HepG2 (cell line): Measurements from ENCODE around the gene TMEM121. TPM values are rescaled to one million over a fixed set of nuclear protein-coding genes. Genes with fewer than 3 reads are reported as not detected.
A peak's percentile ranks its signal among the peaks of the same experiment; 100 is the strongest.

Experiments
- ATAC-seq: fragments of 200-7000 bp; cut with Tn5 transposase; 3 replicates; pipeline ENCODE4 v1.9.1; 2020; ENCODE audit warnings: mild to moderate bottlenecking, moderate library complexity
- Bru-seq: library from RNA; stranded (reverse); fragments of 400-500 nt; gene quantifications from one replicate; lab custom pipeline; 2021; lab: Mats Ljungman, UMichigan
- BruChase-seq, 2 experiments: library from RNA; stranded (reverse); fragments of 400-500 nt; gene quantifications; one replicate each; lab custom pipeline; 2021; lab: Mats Ljungman, UMichigan
- BruUV-seq: library from RNA; stranded (reverse); fragments of 400-500 nt; replicated peaks from 2 replicates; lab custom pipeline; 2021; lab: Mats Ljungman, UMichigan
- CTCF ChIA-PET: fragments of 300-600 bp; formaldehyde crosslinking; extraction: SDS; loops from one replicate; lab custom pipeline; 2021; ENCODE audit warnings: low total read pairs, inconsistent platforms, low intra/inter-chr PET ratio; lab: Yijun Ruan, JAX
- POLR2A ChIA-PET: fragments of 350-600 bp; sonication (Branson Sonifier 250); formaldehyde crosslinking; loops from one replicate; lab custom pipeline; 2020; ENCODE audit warnings: antibody characterized with exemption, inconsistent platforms; lab: Yijun Ruan, JAX
- DNase-seq: peaks from one replicate; pipeline ENCODE4 v3.0.0-alpha.2; 2015; ENCODE audit warnings: low spot score
- FAIRE-seq: peaks from 3 replicates; lab custom pipeline; 2011; peaks lifted over from hg19 to GRCh38; lab: Jason Lieb, UNC
- H2AFZ ChIP-seq: one replicate; pipeline ENCODE4 v1.6.1; 2011; ENCODE audit warnings: low read length, inconsistent platforms
- H3K27ac ChIP-seq: fragments of 300-600 bp; 3 replicates; pipeline ENCODE4 v1.8.0; 2011; ENCODE audit warnings: mixed run types, mild to moderate bottlenecking, mixed read lengths, low read length, inconsistent platforms; ENCODE audit not compliant: insufficient read depth; ENCODE audit errors: extremely low read length
- H3K27me3 ChIP-seq, 2 experiments: fragments of 200-600 bp in 1 of 2; 2 replicates in 1 of 2; 3 replicates in 1 of 2; pipeline versions ENCODE4 v1.6.0 to v1.8.0; 2011; ENCODE audit warnings: low read length in 2 of 2, mild to moderate bottlenecking in 2 of 2, moderate library complexity in 2 of 2, inconsistent platforms in 1 of 2; ENCODE audit not compliant: insufficient read depth in 2 of 2, control insufficient read depth in 1 of 2
- H3K36me3 ChIP-seq, 2 experiments: fragments of 200-600 bp in 1 of 2; replicated peaks in 1 of 2; 2 replicates in 1 of 2; 3 replicates in 1 of 2; pipeline versions ENCODE4 v1.5.1 to v1.8.0; 2011; ENCODE audit warnings: low read length in 2 of 2, inconsistent platforms in 1 of 2; ENCODE audit not compliant: insufficient read depth in 2 of 2, control insufficient read depth in 1 of 2
- H3K4me1 ChIP-seq: 2 replicates; pipeline ENCODE4 v1.5.1; 2012; ENCODE audit warnings: low read length, inconsistent platforms; ENCODE audit not compliant: insufficient read depth
- H3K4me2 ChIP-seq: 2 replicates; pipeline ENCODE4 v1.6.0; 2011; ENCODE audit warnings: low read depth, low read length, inconsistent platforms
- H3K4me3 ChIP-seq, 3 experiments: fragments of 200-600 bp in 1 of 3; sonication (generic), shearing (Covaris generic) in 1 of 3; replicated peaks in 1 of 3; 2 replicates each; pipeline ENCODE4 v1.5.1; 2011 to 2016; ENCODE audit warnings: low read length in 3 of 3, inconsistent platforms in 2 of 3, low read depth in 2 of 3, mild to moderate bottlenecking in 2 of 3, control low read depth in 1 of 3, mixed read lengths in 1 of 3; ENCODE audit not compliant: insufficient read depth in 1 of 3
- H3K79me2 ChIP-seq: one replicate; pipeline ENCODE4 v1.6.1; 2011; ENCODE audit warnings: low read length, inconsistent platforms; ENCODE audit not compliant: insufficient read depth
- H3K9ac ChIP-seq: 2 replicates; pipeline ENCODE4 v1.6.0; 2011; ENCODE audit warnings: mild to moderate bottlenecking, low read depth, low read length, inconsistent platforms; ENCODE audit not compliant: insufficient read depth
- H3K9me3 ChIP-seq: 2 replicates; pipeline ENCODE4 v1.5.1; 2012; ENCODE audit warnings: mild to moderate bottlenecking, low read length
- H4K20me1 ChIP-seq: 2 replicates; pipeline ENCODE4 v1.6.0; 2011; ENCODE audit warnings: inconsistent platforms, mild to moderate bottlenecking, low read length, moderate library complexity; ENCODE audit not compliant: insufficient read depth
- ARID2 ChIP-seq: sonication (generic); formaldehyde crosslinking; IDR thresholded peaks from 2 replicates; pipeline ENCODE4 v1.8.1; 2022; ENCODE audit warnings: mild to moderate bottlenecking, missing genetic modification reagents, borderline replicate concordance
- GABPB1 ChIP-seq: IDR thresholded peaks from 2 replicates; pipeline ENCODE4 v1.6.1; 2016; ENCODE audit warnings: mild to moderate bottlenecking, missing genetic modification reagents, moderate library complexity, missing compliant biosample characterization
- HDAC1 ChIP-seq: sonication (generic); formaldehyde crosslinking; IDR thresholded peaks from 2 replicates; pipeline ENCODE4 v1.5.1; 2020; ENCODE audit warnings: mild to moderate bottlenecking, missing genetic modification reagents
- KDM6A ChIP-seq: IDR thresholded peaks from 2 replicates; pipeline ENCODE4 v1.6.1; 2016; ENCODE audit warnings: low read depth
- MIER3 ChIP-seq: IDR thresholded peaks from 2 replicates; pipeline ENCODE4 v1.6.1; 2016; ENCODE audit warnings: missing compliant biosample characterization, borderline replicate concordance
- MXI1 ChIP-seq: IDR thresholded peaks from 3 replicates; pipeline ENCODE4 v1.6.1; 2012; ENCODE audit warnings: low read depth, low read length, inconsistent platforms, borderline replicate concordance
- PHF21A ChIP-seq: sonication (generic); formaldehyde crosslinking; IDR thresholded peaks from 2 replicates; pipeline ENCODE4 v1.5.0; 2020; ENCODE audit warnings: mild to moderate bottlenecking, missing genetic modification reagents
- RFX1 ChIP-seq: fragments of 450-650 bp; IDR thresholded peaks from 2 replicates; pipeline ENCODE4 v1.6.1; 2017
- RFX3 ChIP-seq: IDR thresholded peaks from 2 replicates; pipeline ENCODE4 v1.6.1; 2016; ENCODE audit warnings: missing biosample characterization, missing genetic modification reagents
- STAG1 ChIP-seq: sonication (generic); formaldehyde crosslinking; IDR thresholded peaks from 2 replicates; pipeline ENCODE4 v1.4.0; 2020; ENCODE audit warnings: missing genetic modification reagents
- ZNF3 ChIP-seq: IDR thresholded peaks from 2 replicates; pipeline ENCODE4 v1.7.0; 2017; ENCODE audit warnings: inconsistent platforms
- ZNF30 ChIP-seq: sonication (generic); formaldehyde crosslinking; IDR thresholded peaks from 2 replicates; pipeline ENCODE4 v1.5.0; 2020; ENCODE audit warnings: mild to moderate bottlenecking, missing genetic modification reagents
- WGBS: methylation state at CpG from one replicate; pipeline ENCODE4 v1.1.6; 2017; ENCODE audit warnings: low lambda C conversion rate; 5-methylcytosine and 5-hydroxymethylcytosine counted together
- in situ Hi-C: cut with HindIII; loops from 2 replicates; pipeline ENCODE4 v1.10.0; 2017; ENCODE audit warnings: low pct_unique_long_range_greater_than_20kb; ENCODE audit not compliant: extremely low pct_ligation_motif_present
- intact Hi-C: fragments of 100-400 bp; cut with micrococcal nuclease; formaldehyde crosslinking; loops from one replicate; pipeline ENCODE4 v1.10.0; 2022; ENCODE audit not compliant: unreplicated experiment
- long read RNA-seq, 2 experiments: library from RNA in 1 of 2; library from polyadenylated mRNA in 1 of 2; stranded (forward) in 1 of 2; unstranded in 1 of 2; transcript quantifications; one replicate each; pipeline ENCODE4 v2.0.0, GENCODE V29; 2019 to 2022
- polyA minus RNA-seq, 3 experiments: library from RNA; depleted of rRNA, polyadenylated mRNA; stranded (reverse); fragments of >200 nt; gene quantifications; 2 replicates each; pipeline ENCODE4 v1.2.3, GENCODE V29; 2011; ENCODE audit warnings: low replicate concordance in 1 of 3
- polyA plus RNA-seq, 8 experiments: library from polyadenylated mRNA; depleted of rRNA in 3 of 8; stranded (reverse) in 7 of 8; unstranded in 1 of 8; fragments of >200 nt; fragmentation: Illumina TruSeq in 4 of 8; extraction: Trizol in 4 of 8; gene quantifications; 2 replicates each; pipeline versions ENCODE4 v1.2.1 to v1.2.3, GENCODE V29; 2011 to 2016; ENCODE audit warnings: low read depth in 4 of 8, missing spikeins in 1 of 8, mixed read lengths in 1 of 8; ENCODE audit not compliant: insufficient read depth in 1 of 8
- total RNA-seq, 5 experiments: library from RNA; depleted of rRNA; stranded (reverse); fragments of >200 nt; fragmentation: Illumina TruSeq; extraction: Trizol; gene quantifications; 2 replicates each; pipeline ENCODE4 v1.2.3, GENCODE V29; 2016; ENCODE audit warnings: low read depth in 1 of 5
- TF ChIP-seq, protein P1 (sequence below): sonication (generic); formaldehyde crosslinking; IDR thresholded peaks from 2 replicates; pipeline ENCODE4 v1.5.1; 2020; ENCODE audit warnings: missing genetic modification reagents, mild to moderate bottlenecking, borderline replicate concordance
- TF ChIP-seq, protein P2 (sequence below): sonication (generic); formaldehyde crosslinking; IDR thresholded peaks from 2 replicates; pipeline ENCODE4 v1.4.0; 2020; ENCODE audit warnings: missing genetic modification reagents

TMEM121 gene
- total RNA-seq (2016; rRNA removed; fragmentation: Illumina TruSeq; extraction: Trizol), result 10.8 and 19.0 TPM in 2 replicates
- 11.9 and 15.2 TPM in 2 replicates for total RNA-seq (2016; cell fraction: cytosol; rRNA removed; fragmentation: Illumina TruSeq; extraction: Trizol; ENCODE audit: low read depth)
- 12.1 and 17.9 TPM in 2 replicates for total RNA-seq (2016; cell fraction: insoluble cytoplasmic fraction; rRNA removed; fragmentation: Illumina TruSeq; extraction: Trizol)
- 21.1 and 26.4 TPM in 2 replicates for total RNA-seq (2016; cell fraction: membrane; rRNA removed; fragmentation: Illumina TruSeq; extraction: Trizol)
- total RNA-seq (2016; cell fraction: nucleus; rRNA removed; fragmentation: Illumina TruSeq; extraction: Trizol), result 8.8 and 9.1 TPM in 2 replicates
- 6.6 and 10.9 TPM in 2 replicates for polyA plus RNA-seq (2011; rRNA removed)
- 11.8 and 25.5 TPM in 2 replicates for polyA plus RNA-seq (2011; cell fraction: cytosol; rRNA removed)
- 16.5 and 16.6 TPM in 2 replicates for polyA plus RNA-seq (2011; cell fraction: nucleus; rRNA removed)
- polyA plus RNA-seq (2012), result 4.0 and 4.3 TPM in 2 replicates
- 8.8 and 9.5 TPM in 2 replicates for polyA plus RNA-seq (2016; cell fraction: cytosol; fragmentation: Illumina TruSeq; extraction: Trizol; ENCODE audit: low read depth)
- 8.7 and 9.4 TPM in 2 replicates for polyA plus RNA-seq (2016; cell fraction: insoluble cytoplasmic fraction; fragmentation: Illumina TruSeq; extraction: Trizol; ENCODE audit: low read depth)
- 13.5 TPM in 2 replicates for polyA plus RNA-seq (2016; cell fraction: membrane; fragmentation: Illumina TruSeq; extraction: Trizol; ENCODE audit: low read depth)
- polyA plus RNA-seq (2016; cell fraction: nucleus; fragmentation: Illumina TruSeq; extraction: Trizol; ENCODE audit: insufficient read depth, low read depth), result 12.3 and 13.5 TPM in 2 replicates
- 0.82 and 39.5 TPM in 2 replicates for polyA minus RNA-seq (2011; rRNA and poly(A)+ RNA removed; ENCODE audit: low replicate concordance)
- 12.8 and 13.8 TPM in 2 replicates for polyA minus RNA-seq (2011; cell fraction: cytosol; rRNA and poly(A)+ RNA removed)
- 4.1 and 4.5 TPM in 2 replicates for polyA minus RNA-seq (2011; cell fraction: nucleus; rRNA and poly(A)+ RNA removed)
- Bru-seq, nascent RNA, result percentile 44 among the genes with signal in this experiment
- BruChase-seq, experiment 1, labeled RNA remaining after a 6-hour chase, result percentile 42 among the genes with signal in this experiment
- percentile 44 among the genes with signal in this experiment for BruChase-seq, experiment 2, labeled RNA remaining after a 2-hour chase
- long read RNA-seq, experiment 1, partial matches to known transcripts, result 4 of 8 reads
- long read RNA-seq, experiment 1, other reads (novel, unspliced or antisense), result 0 of 8 reads
- long read RNA-seq, experiment 2, transcript TMEM121-201 (2 exons, 1,532 nt), result major isoform, 30 of 46 reads
- long read RNA-seq, experiment 2, partial matches to known transcripts, result 13 of 46 reads
- long read RNA-seq, experiment 2, other reads (novel, unspliced or antisense), result 2 of 46 reads

DNA sequence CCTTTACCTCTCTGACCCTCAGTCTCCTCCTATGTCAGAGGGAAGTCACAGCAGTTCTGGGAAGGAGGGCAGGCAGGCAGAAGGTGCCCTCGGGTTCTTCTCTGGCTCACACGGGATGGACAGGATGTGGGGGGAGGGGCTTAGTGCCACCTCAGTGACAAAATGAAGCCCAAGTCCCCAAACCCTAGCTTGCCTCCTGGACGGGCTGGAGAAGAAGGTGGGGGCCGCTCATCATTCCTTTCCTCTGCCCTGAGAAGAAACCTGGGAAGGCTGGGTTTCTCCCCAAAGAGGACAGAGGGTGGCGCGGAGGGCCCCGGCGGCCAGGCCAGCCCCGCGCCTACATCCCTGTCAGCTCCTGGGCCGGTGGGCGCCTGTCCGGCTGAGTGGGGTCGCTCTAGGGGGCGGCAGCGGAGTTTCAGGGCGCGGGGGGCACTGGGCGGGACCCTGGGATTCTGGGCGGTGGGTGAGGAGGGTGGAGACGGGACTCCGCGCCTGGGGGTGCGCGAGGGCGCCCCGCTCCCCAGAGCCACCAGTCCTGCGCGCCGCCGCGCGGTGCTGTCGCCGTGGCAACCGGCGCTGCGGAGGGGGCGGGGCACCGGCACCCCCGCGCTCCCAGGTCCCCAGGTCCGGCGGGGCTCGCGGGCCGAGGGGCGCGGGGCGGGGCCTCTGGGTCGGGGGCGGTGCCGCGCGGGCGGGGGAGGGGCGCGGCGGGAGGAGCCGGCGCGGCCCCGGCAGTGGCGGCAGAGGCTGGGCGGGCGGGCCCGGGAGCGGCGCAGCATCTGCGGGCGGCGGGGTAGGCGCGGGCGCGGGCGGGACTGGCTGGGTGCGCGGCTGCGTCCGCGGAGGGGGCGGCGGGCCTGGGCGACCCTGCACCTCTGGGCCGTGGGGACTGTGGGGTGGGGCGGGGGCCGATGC is at the start of gene TMEM121:
Gene TMEM121, plus strand, starts transcription at position 723 of the 915 bp plus-strand sequence. CDS start 2,252 bp downstream, outside the sequence.
- Histone ChIP-seq H3K9me3 (no peaks in the 10 kb centered on the region), H3K9ac (peak within 1 kb of the TSS; percentile 76), H3K4me3 (peak within 1 kb of the TSS; percentile 79 to 89 (median 80)), H3K79me2 (no peaks in the 10 kb centered on the region), H3K27me3 (peaks cover 0 to 11% of the 10 kb centered on the region in 2 experiments; a peak in 1 of 5 replicates), H2AFZ (no peak within 1 kb of the TSS), H3K36me3 (0 out of 5 replicates have a peak, but pooled peaks cover 0 to 6% of the 10 kb centered on the region in 2 experiments), H4K20me1 (no peaks in the 10 kb centered on the region), H3K4me2 (peak within 1 kb of the TSS; percentile 85), H3K27ac (peak within 1 kb of the TSS; percentile 51), H3K4me1 (peaks cover 32% of the 10 kb centered on the region)
- no peak for FAIRE-seq
- peak; percentile 17 for ATAC-seq
- in situ Hi-C loops, result loop anchor here (5.0 kb wide), 2 partner anchors 39 to 104 kb away; partner anchors contain the start of gene CRIP1
- ChIA-PET CTCF (interaction anchor here (4.1 kb wide), 1 partner anchor 45 kb away, joined by 15 read pairs; no protein-coding TSS in a partner anchor), POLR2A (interaction anchor here (1.0 kb wide), 1 partner anchor 26 kb away, joined by 3 read pairs; no protein-coding TSS in a partner anchor)
- BruUV-seq, result no TSS peak
- DNase-seq, result no peak
- intact Hi-C loops, result no loop called here
- WGBS, result 0% methylated on average over 1 of the region's 88 CpGs
- TF ChIP-seq RFX3 (0 out of 2 replicates have a peak, but pooled peaks have one; percentile 31), PHF21A (no peak), HDAC1 (CRISPR knock-in tag) (0 out of 2 replicates have a peak, but pooled peaks have one; percentile 23), ZNF30 (no peak), MXI1 (peak; percentile 42; the same call in 1 of the 3 replicates), MIER3 (no peak), GABPB1 (CRISPR knock-in tag) (peak; percentile 5; the same call in 1 of the 2 replicates), ARID2 (CRISPR knock-in tag) (no peak), STAG1 (no peak), ZNF3 (no peak), RFX1 (peak; percentile 52), KDM6A (no peak)
- TF ChIP-seq, protein P1, sequence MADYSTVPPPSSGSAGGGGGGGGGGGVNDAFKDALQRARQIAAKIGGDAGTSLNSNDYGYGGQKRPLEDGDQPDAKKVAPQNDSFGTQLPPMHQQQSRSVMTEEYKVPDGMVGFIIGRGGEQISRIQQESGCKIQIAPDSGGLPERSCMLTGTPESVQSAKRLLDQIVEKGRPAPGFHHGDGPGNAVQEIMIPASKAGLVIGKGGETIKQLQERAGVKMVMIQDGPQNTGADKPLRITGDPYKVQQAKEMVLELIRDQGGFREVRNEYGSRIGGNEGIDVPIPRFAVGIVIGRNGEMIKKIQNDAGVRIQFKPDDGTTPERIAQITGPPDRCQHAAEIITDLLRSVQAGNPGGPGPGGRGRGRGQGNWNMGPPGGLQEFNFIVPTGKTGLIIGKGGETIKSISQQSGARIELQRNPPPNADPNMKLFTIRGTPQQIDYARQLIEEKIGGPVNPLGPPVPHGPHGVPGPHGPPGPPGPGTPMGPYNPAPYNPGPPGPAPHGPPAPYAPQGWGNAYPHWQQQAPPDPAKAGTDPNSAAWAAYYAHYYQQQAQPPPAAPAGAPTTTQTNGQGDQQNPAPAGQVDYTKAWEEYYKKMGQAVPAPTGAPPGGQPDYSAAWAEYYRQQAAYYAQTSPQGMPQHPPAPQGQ (CRISPR knock-in tag), result no peak
- TF ChIP-seq, protein P2, sequence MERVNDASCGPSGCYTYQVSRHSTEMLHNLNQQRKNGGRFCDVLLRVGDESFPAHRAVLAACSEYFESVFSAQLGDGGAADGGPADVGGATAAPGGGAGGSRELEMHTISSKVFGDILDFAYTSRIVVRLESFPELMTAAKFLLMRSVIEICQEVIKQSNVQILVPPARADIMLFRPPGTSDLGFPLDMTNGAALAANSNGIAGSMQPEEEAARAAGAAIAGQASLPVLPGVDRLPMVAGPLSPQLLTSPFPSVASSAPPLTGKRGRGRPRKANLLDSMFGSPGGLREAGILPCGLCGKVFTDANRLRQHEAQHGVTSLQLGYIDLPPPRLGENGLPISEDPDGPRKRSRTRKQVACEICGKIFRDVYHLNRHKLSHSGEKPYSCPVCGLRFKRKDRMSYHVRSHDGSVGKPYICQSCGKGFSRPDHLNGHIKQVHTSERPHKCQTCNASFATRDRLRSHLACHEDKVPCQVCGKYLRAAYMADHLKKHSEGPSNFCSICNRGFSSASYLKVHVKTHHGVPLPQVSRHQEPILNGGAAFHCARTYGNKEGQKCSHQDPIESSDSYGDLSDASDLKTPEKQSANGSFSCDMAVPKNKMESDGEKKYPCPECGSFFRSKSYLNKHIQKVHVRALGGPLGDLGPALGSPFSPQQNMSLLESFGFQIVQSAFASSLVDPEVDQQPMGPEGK (CRISPR knock-in tag), result peak; percentile 26; the same call in 1 of the 2 replicates
